ENCODE results near the gene MCC.

MCC gene

GRCh38 chr5:113026211-113026610 lies 462.0 kb downstream of the MCC start:
- Histone ChIP-seq H2BK120ac (ENCODE audit: low read depth, low read length) (no peak overlapping the region), H4K8ac (ENCODE audit: low read length) (no peak overlapping the region), H3K18ac (ENCODE audit: low read depth in 1 of 2, low read length in 2 of 2) (no peak overlapping the region), H3K4me3 (ENCODE audit: insufficient read depth in 1 of 2, low read depth in 1 of 2, low read length in 2 of 2) (no peak overlapping the region), H2BK5ac (ENCODE audit: low read depth, low read length, poor library complexity, severe bottlenecking) (no peak overlapping the region), H2AFZ (ENCODE audit: low read depth, low read length) (no peak overlapping the region), H3K14ac (ENCODE audit: low read length in 2 of 2) (no peak overlapping the region), H3K4ac (ENCODE audit: low read depth in 1 of 2, low read length in 2 of 2) (no peak overlapping the region), H3K36me3 (ENCODE audit: control insufficient read depth in 1 of 2, insufficient read depth in 2 of 2, low read depth in 1 of 2, low read length in 2 of 2) (peaks cover 15 to 75% of the 10 kb centered on the region in 2 experiments), H3K4me2 (ENCODE audit: low read length, poor library complexity, severe bottlenecking) (no peak overlapping the region), H3K27ac (ENCODE audit: low read length, poor library complexity, severe bottlenecking) (no peak overlapping the region), H3K9ac (ENCODE audit: low read length) (no peak overlapping the region), H3K79me1 (replicated peaks; ENCODE audit: low read length, poor library complexity, severe bottlenecking) (peaks cover 6% of the 10 kb centered on the region), H3K23ac (ENCODE audit: low read length in 2 of 2) (no peak overlapping the region), H2BK12ac (ENCODE audit: low read length in 2 of 2) (no peak overlapping the region), H3K4me1 (ENCODE audit: control insufficient read depth, insufficient read depth, low read depth, low read length) (peaks cover 5% of the 10 kb centered on the region), H2AK5ac (ENCODE audit: low read length, severe bottlenecking) (no peak overlapping the region), H4K91ac (ENCODE audit: low read length) (no peak overlapping the region), H2BK15ac (ENCODE audit: low read depth, poor library complexity, severe bottlenecking) (no peak overlapping the region), H3K27me3 (ENCODE audit: control insufficient read depth in 1 of 2, insufficient read depth in 1 of 2, low read length in 2 of 2) (no peaks in the 10 kb centered on the region), H3K9me3 (ENCODE audit: control insufficient read depth, low read length) (no peaks in the 10 kb centered on the region)
- no peak for DNase-seq
- WGBS = 92% methylated on average over 2 of the region's 4 CpGs

- Histone ChIP-seq H3K4me3 (ENCODE audit: insufficient read depth in 1 of 2, low read depth in 1 of 2, low read length in 2 of 2) (no peak overlapping the region), H3K27ac (ENCODE audit: low read length, poor library complexity, severe bottlenecking) (no peak overlapping the region), H2BK12ac (ENCODE audit: low read length in 2 of 2) (no peak overlapping the region), H3K79me1 (replicated peaks; ENCODE audit: low read length, poor library complexity, severe bottlenecking) (peaks cover 6% of the 10 kb centered on the region), H2BK5ac (ENCODE audit: low read depth, low read length, poor library complexity, severe bottlenecking) (no peak overlapping the region), H3K23ac (ENCODE audit: low read length in 2 of 2) (no peak overlapping the region), H3K9ac (ENCODE audit: low read length) (no peak overlapping the region), H3K4me1 (ENCODE audit: control insufficient read depth, insufficient read depth, low read depth, low read length) (peaks cover 3% of the 10 kb centered on the region), H4K8ac (ENCODE audit: low read length) (no peak overlapping the region), H2BK15ac (ENCODE audit: low read depth, poor library complexity, severe bottlenecking) (no peak overlapping the region), H3K14ac (ENCODE audit: low read length in 2 of 2) (no peak overlapping the region), H3K18ac (ENCODE audit: low read depth in 1 of 2, low read length in 2 of 2) (no peak overlapping the region), H3K4ac (ENCODE audit: low read depth in 1 of 2, low read length in 2 of 2) (no peak overlapping the region), H2AFZ (ENCODE audit: low read depth, low read length) (no peak overlapping the region), H3K36me3 (ENCODE audit: control insufficient read depth in 1 of 2, insufficient read depth in 2 of 2, low read depth in 1 of 2, low read length in 2 of 2) (peaks cover 15 to 79% of the 10 kb centered on the region in 2 experiments), H2AK5ac (ENCODE audit: low read length, severe bottlenecking) (no peak overlapping the region), H3K27me3 (ENCODE audit: control insufficient read depth in 1 of 2, insufficient read depth in 1 of 2, low read length in 2 of 2) (no peaks in the 10 kb centered on the region), H3K9me3 (ENCODE audit: control insufficient read depth, low read length) (no peaks in the 10 kb centered on the region), H3K4me2 (ENCODE audit: low read length, poor library complexity, severe bottlenecking) (no peak overlapping the region), H2BK120ac (ENCODE audit: low read depth, low read length) (no peak overlapping the region), H4K91ac (ENCODE audit: low read length) (no peak overlapping the region)
- 97% methylated on average over 3 of the region's 4 CpGs for WGBS
- DNase-seq = no peak
These were observed 462.7 kb downstream of the MCC start for GRCh38 chr5:113025596-113025995.

GRCh38 chr5:113024076-113024697 lies 464.1 kb downstream of the MCC start:
- 98% methylated on average over 4 of the region's 6 CpGs for WGBS
- Histone ChIP-seq H3K27me3 (ENCODE audit: control insufficient read depth in 1 of 2, insufficient read depth in 1 of 2, low read length in 2 of 2) (no peaks in the 10 kb centered on the region), H3K4me3 (ENCODE audit: insufficient read depth in 1 of 2, low read depth in 1 of 2, low read length in 2 of 2) (no peak overlapping the region), H4K91ac (ENCODE audit: low read length) (no peak overlapping the region), H3K9ac (ENCODE audit: low read length) (no peak overlapping the region), H2BK120ac (ENCODE audit: low read depth, low read length) (no peak overlapping the region), H2AFZ (ENCODE audit: low read depth, low read length) (no peak overlapping the region), H3K18ac (ENCODE audit: low read depth in 1 of 2, low read length in 2 of 2) (peak overlapping the region in 1 of 2 experiments; percentile 5), H4K8ac (ENCODE audit: low read length) (no peak overlapping the region), H3K79me1 (replicated peaks; ENCODE audit: low read length, poor library complexity, severe bottlenecking) (peaks cover 6% of the 10 kb centered on the region), H3K14ac (ENCODE audit: low read length in 2 of 2) (no peak overlapping the region), H3K27ac (ENCODE audit: low read length, poor library complexity, severe bottlenecking) (no peak overlapping the region), H2BK12ac (ENCODE audit: low read length in 2 of 2) (no peak overlapping the region), H2BK15ac (ENCODE audit: low read depth, poor library complexity, severe bottlenecking) (no peak overlapping the region), H3K4me1 (ENCODE audit: control insufficient read depth, insufficient read depth, low read depth, low read length) (no peaks in the 10 kb centered on the region), H2BK5ac (ENCODE audit: low read depth, low read length, poor library complexity, severe bottlenecking) (no peak overlapping the region), H3K4ac (ENCODE audit: low read depth in 1 of 2, low read length in 2 of 2) (no peak overlapping the region), H2AK5ac (ENCODE audit: low read length, severe bottlenecking) (no peak overlapping the region), H3K36me3 (ENCODE audit: control insufficient read depth in 1 of 2, insufficient read depth in 2 of 2, low read depth in 1 of 2, low read length in 2 of 2) (peaks cover 15 to 86% of the 10 kb centered on the region in 2 experiments), H3K9me3 (ENCODE audit: control insufficient read depth, low read length) (no peaks in the 10 kb centered on the region), H3K23ac (ENCODE audit: low read length in 2 of 2) (no peak overlapping the region), H3K4me2 (ENCODE audit: low read length, poor library complexity, severe bottlenecking) (no peak overlapping the region)
- no peak for DNase-seq

- Histone ChIP-seq H3K4me2 (ENCODE audit: low read length, poor library complexity, severe bottlenecking) (no peak overlapping the region), H3K23ac (ENCODE audit: low read length in 2 of 2) (no peak overlapping the region), H2AK5ac (ENCODE audit: low read length, severe bottlenecking) (no peak overlapping the region), H4K8ac (ENCODE audit: low read length) (no peak overlapping the region), H3K9me3 (ENCODE audit: control insufficient read depth, low read length) (no peaks in the 10 kb centered on the region), H3K27me3 (ENCODE audit: control insufficient read depth in 1 of 2, insufficient read depth in 1 of 2, low read length in 2 of 2) (no peaks in the 10 kb centered on the region), H3K4ac (ENCODE audit: low read depth in 1 of 2, low read length in 2 of 2) (no peak overlapping the region), H2BK120ac (ENCODE audit: low read depth, low read length) (no peak overlapping the region), H2BK12ac (ENCODE audit: low read length in 2 of 2) (no peak overlapping the region), H3K14ac (ENCODE audit: low read length in 2 of 2) (no peak overlapping the region), H3K4me1 (ENCODE audit: control insufficient read depth, insufficient read depth, low read depth, low read length) (no peaks in the 10 kb centered on the region), H3K18ac (ENCODE audit: low read depth in 1 of 2, low read length in 2 of 2) (no peak overlapping the region), H2BK15ac (ENCODE audit: low read depth, poor library complexity, severe bottlenecking) (no peak overlapping the region), H2BK5ac (ENCODE audit: low read depth, low read length, poor library complexity, severe bottlenecking) (no peak overlapping the region), H3K36me3 (ENCODE audit: control insufficient read depth in 1 of 2, insufficient read depth in 2 of 2, low read depth in 1 of 2, low read length in 2 of 2) (peaks cover 9 to 87% of the 10 kb centered on the region in 2 experiments), H2AFZ (ENCODE audit: low read depth, low read length) (no peak overlapping the region), H3K79me1 (replicated peaks; ENCODE audit: low read length, poor library complexity, severe bottlenecking) (peaks cover 3% of the 10 kb centered on the region), H3K9ac (ENCODE audit: low read length) (no peak overlapping the region), H3K4me3 (ENCODE audit: insufficient read depth in 1 of 2, low read depth in 1 of 2, low read length in 2 of 2) (no peak overlapping the region), H4K91ac (ENCODE audit: low read length) (no peak overlapping the region), H3K27ac (ENCODE audit: low read length, poor library complexity, severe bottlenecking) (no peak overlapping the region)
- 4% methylated on average over 2 of the region's 2 CpGs for WGBS
- peak; percentile 57 for DNase-seq
These were observed 465.6 kb downstream of the MCC start for GRCh38 chr5:113022661-113023060.
